Measurements from ENCODE around the gene OR10A2. TPM values are rescaled to one million over a fixed set of nuclear protein-coding genes. Genes with fewer than 3 reads are reported as not detected.
"Not testable (repeated sequence)": the region's sequence is repeated elsewhere in the genome, so short reads cannot be mapped to it uniquely, and the experiment has no call there.

OR10A2 gene
- total and polyA plus RNA-seq, 5 experiments from 2014 or later, result not detected

GRCh38 chr11:6892400-6892799, 29.5 kb downstream of the OR10A2 start, which contains the start of gene OR2D2:
TSS of gene OR2D2 (minus strand) at chr11:6892500. CDS start at chr11:6892500, 0 bp downstream.
- POLR2A ChIA-PET, result no interaction called here
- Mint-ChIP-seq H3K27ac (no peak within 1 kb of the TSS), H3K36me3 (no peaks in the 10 kb centered on the region), H3K4me1 (no peaks in the 10 kb centered on the region), H3K9me3 (peaks cover 0 to 10% (median 0%) of the 10 kb centered on the region in 9 donors), H3K27me3 (peaks cover 10 to 38% (median 18%) of the 10 kb centered on the region in 5 donors), H3K4me3 (no peak within 1 kb of the TSS)
- ATAC-seq (no peak), DNase-seq (no peak)

DNA sequence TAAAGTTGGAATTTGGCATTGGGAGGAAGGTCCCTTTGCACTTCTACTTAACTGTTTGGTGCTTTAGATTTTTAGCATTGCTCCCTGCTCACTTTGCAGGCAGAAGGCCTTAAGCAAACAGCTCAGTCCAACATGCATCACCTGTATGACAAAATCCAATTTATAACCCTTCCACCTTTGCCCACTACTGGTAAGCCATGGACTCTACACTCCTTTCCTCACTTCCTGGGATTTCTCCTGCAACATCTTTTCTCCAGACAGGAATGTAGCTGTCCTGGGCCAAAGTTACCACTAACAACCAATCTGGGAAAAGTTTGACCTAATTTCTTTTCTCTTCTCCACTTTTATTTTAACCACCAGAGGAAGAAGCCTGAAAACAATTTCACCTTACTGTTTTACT, 31.2 kb downstream of the OR10A2 start:
- DNase-seq (no peak), ATAC-seq (no peak)
- Mint-ChIP-seq H3K27me3 (peaks cover 10 to 55% (median 21%) of the 10 kb centered on the region in 5 donors), H3K4me3 (no peak overlapping the region), H3K27ac (no peak overlapping the region), H3K36me3 (no peaks in the 10 kb centered on the region), H3K4me1 (no peaks in the 10 kb centered on the region), H3K9me3 (peaks cover 0 to 5% (median 0%) of the 10 kb centered on the region in 9 donors)
- POLR2A ChIA-PET, result no interaction called here

DNA sequence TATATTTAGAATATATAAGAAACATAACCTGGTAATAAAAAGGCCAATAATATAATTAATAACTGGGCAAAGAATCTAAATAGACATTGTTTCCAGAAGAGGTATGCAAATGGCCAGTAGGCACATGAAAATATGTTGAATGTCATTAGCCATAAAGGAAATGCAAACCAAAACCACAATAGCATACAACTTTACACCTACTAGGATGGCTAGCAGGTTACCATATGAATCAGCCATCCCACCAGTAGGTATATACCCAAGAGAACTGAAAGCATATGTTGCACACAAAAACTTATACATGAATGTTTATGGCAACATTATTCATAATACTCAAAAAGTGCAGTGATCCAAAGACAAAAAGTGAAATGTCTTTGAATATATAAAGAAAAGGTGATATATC, 32.2 kb downstream of the OR10A2 start:
- peaks cover 10 to 64% (median 19%) of the 10 kb centered on the region in 5 donors for H3K27me3 Mint-ChIP-seq
- POLR2A ChIA-PET, result no interaction called here
- no peak for DNase-seq
- no peak overlapping the region for H3K4me3 Mint-ChIP-seq
- no peak for ATAC-seq
- H3K27ac Mint-ChIP-seq, result no peak overlapping the region
- H3K4me1 Mint-ChIP-seq, result no peaks in the 10 kb centered on the region
- no peaks in the 10 kb centered on the region for H3K9me3 Mint-ChIP-seq
- no peaks in the 10 kb centered on the region for H3K36me3 Mint-ChIP-seq

DNA sequence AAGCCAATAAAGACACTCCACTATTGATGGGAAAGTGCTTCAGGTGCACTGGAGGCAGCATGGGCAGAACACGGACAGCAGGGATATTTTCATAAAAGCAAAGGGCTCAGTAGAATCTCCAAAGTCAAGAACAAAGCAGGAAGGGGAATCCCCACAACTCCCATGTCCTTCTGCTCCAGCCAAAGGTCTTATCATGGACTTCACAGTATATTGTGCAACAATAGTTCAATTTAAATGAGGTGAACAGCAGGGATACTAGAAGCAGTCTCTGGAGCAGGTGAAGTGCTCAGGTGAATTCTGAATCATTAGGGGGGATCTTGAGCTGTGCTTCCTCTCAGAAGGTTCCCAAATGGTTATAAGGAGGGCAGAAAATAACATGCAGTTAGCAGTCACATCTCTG, 36.1 kb downstream of the OR10A2 start:
- H3K36me3 Mint-ChIP-seq, result no peaks in the 10 kb centered on the region
- H3K9me3 Mint-ChIP-seq, result no peaks in the 10 kb centered on the region
- H3K27me3 Mint-ChIP-seq, result peaks cover 9 to 53% (median 12%) of the 10 kb centered on the region in 5 donors
- H3K27ac Mint-ChIP-seq, result no peak overlapping the region
- POLR2A ChIA-PET, result no interaction called here
- ATAC-seq (no peak), DNase-seq (no peak)
- H3K4me3 Mint-ChIP-seq, result no peak overlapping the region
- H3K4me1 Mint-ChIP-seq, result no peaks in the 10 kb centered on the region

DNA sequence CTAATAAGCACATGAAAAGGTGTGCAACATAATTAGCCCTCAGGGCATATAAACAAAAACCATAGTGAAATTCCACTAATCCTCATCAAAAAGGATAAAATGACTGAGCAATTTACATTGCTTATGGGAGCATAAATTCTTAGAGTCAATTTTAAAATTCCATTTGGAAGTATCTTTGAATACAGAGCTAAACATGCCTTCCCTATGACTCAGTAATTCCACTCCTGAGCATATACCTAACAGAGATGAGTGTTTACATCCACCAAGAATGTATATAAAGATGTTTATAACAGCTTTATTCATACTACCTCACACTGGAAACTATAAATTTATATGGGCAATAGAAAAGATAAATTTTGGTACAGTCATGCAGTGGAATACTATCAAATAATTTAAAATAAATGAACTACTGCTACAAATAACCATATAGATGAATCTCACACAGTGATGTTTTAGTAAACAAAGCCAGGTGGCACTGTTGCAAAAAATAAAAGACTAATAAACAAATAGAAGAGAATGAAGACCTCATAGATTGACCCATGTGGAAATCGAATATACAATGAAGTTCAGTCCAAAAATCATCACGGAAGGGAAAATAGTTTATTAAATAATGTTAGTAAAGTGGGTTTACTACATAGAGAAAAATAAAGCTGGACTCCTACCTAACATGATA, 37.6 kb downstream of the OR10A2 start:
- POLR2A ChIA-PET, result no interaction called here
- no peak for ATAC-seq

GRCh38 chr11:6904804-6905203, 41.9 kb downstream of the OR10A2 start:
- H3K27ac Mint-ChIP-seq, POLR2A ChIA-PET, H3K36me3 Mint-ChIP-seq, ATAC-seq, H3K4me3 Mint-ChIP-seq, H3K9me3 Mint-ChIP-seq, DNase-seq, H3K4me1 Mint-ChIP-seq: not testable (repeated sequence)
- H3K27me3 Mint-ChIP-seq, result peaks cover 3 to 18% (median 7%) of the 10 kb centered on the region in 5 donors

More for the DNA sequence above, 37.6 kb downstream of the OR10A2 start:
- H3K36me3 Mint-ChIP-seq, result peaks cover 0 to 3% (median 0%) of the 10 kb centered on the region in 3 donors
- H3K27ac Mint-ChIP-seq, result no peak overlapping the region
- H3K27me3 Mint-ChIP-seq, result peaks cover 10 to 53% (median 13%) of the 10 kb centered on the region in 5 donors
- peaks cover 0 to 2% (median 0%) of the 10 kb centered on the region in 9 donors for H3K9me3 Mint-ChIP-seq
- H3K4me1 Mint-ChIP-seq, result no peaks in the 10 kb centered on the region
- H3K4me3 Mint-ChIP-seq, result no peak overlapping the region
- no peak for DNase-seq

- DNase-seq (no peak), ATAC-seq (no peak)
- Mint-ChIP-seq H3K27ac (no peak overlapping the region), H3K4me3 (no peak overlapping the region), H3K36me3 (no peaks in the 10 kb centered on the region), H3K27me3 (peaks cover 0 to 2% (median 0%) of the 10 kb centered on the region in 5 donors), H3K9me3 (peaks cover 0 to 3% (median 0%) of the 10 kb centered on the region in 9 donors), H3K4me1 (peaks cover 0 to 2% (median 0%) of the 10 kb centered on the region in 4 donors)
- POLR2A ChIA-PET, result no interaction called here
Observed at GRCh38 chr11:6911378-6911777, 48.5 kb downstream of the OR10A2 start.

GRCh38 chr11:6911948-6912347, 49.1 kb downstream of the OR10A2 start:
- Mint-ChIP-seq H3K4me3 (no peak overlapping the region), H3K9me3 (peaks cover 0 to 3% (median 0%) of the 10 kb centered on the region in 9 donors), H3K4me1 (peaks cover 0 to 2% (median 0%) of the 10 kb centered on the region in 4 donors), H3K27ac (no peak overlapping the region), H3K36me3 (no peaks in the 10 kb centered on the region), H3K27me3 (peaks cover 0 to 2% (median 0%) of the 10 kb centered on the region in 5 donors)
- ATAC-seq (no peak), DNase-seq (no peak)
- POLR2A ChIA-PET, result no interaction called here

- Mint-ChIP-seq H3K36me3 (no peaks in the 10 kb centered on the region), H3K4me3 (no peak overlapping the region), H3K27me3 (peaks cover 7 to 35% (median 24%) of the 10 kb centered on the region in 5 donors), H3K4me1 (no peaks in the 10 kb centered on the region), H3K9me3 (peaks cover 0 to 3% (median 0%) of the 10 kb centered on the region in 9 donors), H3K27ac (no peak overlapping the region)
- DNase-seq, result no peak
- POLR2A ChIA-PET, result no interaction called here
- no peak for ATAC-seq
Observed at GRCh38 chr11:6919698-6920097, 56.8 kb downstream of the OR10A2 start.

DNA sequence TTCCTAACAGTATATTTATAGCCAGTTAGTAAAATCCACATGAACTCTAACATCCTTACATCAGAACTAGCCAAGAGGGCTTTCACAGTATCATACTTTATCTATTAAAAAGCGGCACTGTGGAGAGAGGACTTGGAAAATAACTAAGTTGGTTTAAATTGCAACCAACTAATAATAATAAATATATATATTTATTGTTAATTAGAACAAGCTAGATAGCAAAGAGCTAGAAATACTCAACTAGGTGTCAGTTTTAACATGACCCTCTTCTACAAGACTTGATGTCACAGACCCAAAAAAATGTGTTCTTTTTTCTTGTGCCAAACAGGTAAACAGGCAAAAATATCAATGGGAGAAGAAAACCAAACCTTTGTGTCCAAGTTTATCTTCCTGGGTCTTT, 57.8 kb downstream of the OR10A2 start, which contains the start of gene OR2D3:
Gene OR2D3 (plus strand): TSS at position 301 of the 400 bp plus-strand sequence. CDS start 0 bp downstream, at position 301.
- peaks cover 0 to 3% (median 0%) of the 10 kb centered on the region in 9 donors for H3K9me3 Mint-ChIP-seq
- no peaks in the 10 kb centered on the region for H3K36me3 Mint-ChIP-seq
- H3K27ac Mint-ChIP-seq, result no peak within 1 kb of the TSS
- POLR2A ChIA-PET, result no interaction called here
- DNase-seq (no peak), ATAC-seq (no peak)
- no peak within 1 kb of the TSS for H3K4me3 Mint-ChIP-seq
- peaks cover 7 to 41% (median 27%) of the 10 kb centered on the region in 5 donors for H3K27me3 Mint-ChIP-seq
- H3K4me1 Mint-ChIP-seq, result peaks cover under 1 to 2% (median 2%) of the 10 kb centered on the region in 4 donors

Other genes with a start within 250 kb of the OR10A2 start
- gene TPP1, start 243.6 kb upstream of the OR10A2 start, total RNA-seq, result 100 to 1,000 TPM; 130 TPM
- gene TPP1, start 243.6 kb upstream of the OR10A2 start, polyA plus RNA-seq, result 100 to 1,000 TPM in 1 of 3 donors, 10 to 100 TPM in 2; 84.8 to 107 (median 85.1) TPM
- 10 to 100 TPM; 14.4 to 14.9 TPM for gene DCHS1, start 207.2 kb upstream of the OR10A2 start, total RNA-seq
- gene DCHS1, start 207.2 kb upstream of the OR10A2 start, polyA plus RNA-seq, result 1 to 10 TPM; 2.2 to 6.1 (median 2.9) TPM
- 10 to 100 TPM; 27.5 to 30.1 TPM for gene MRPL17, start 179.7 kb upstream of the OR10A2 start, total RNA-seq
- gene MRPL17, start 179.7 kb upstream of the OR10A2 start, polyA plus RNA-seq, result 10 to 100 TPM; 16.2 to 23.6 (median 16.5) TPM
- not detected for gene OR2AG2, start 91.1 kb upstream of the OR10A2 start, total RNA-seq
- gene OR2AG2, start 91.1 kb upstream of the OR10A2 start, polyA plus RNA-seq, result not detected
- gene OR2AG1, start 80.0 kb upstream of the OR10A2 start, total RNA-seq, result not detected
- not detected for gene OR2AG1, start 80.0 kb upstream of the OR10A2 start, polyA plus RNA-seq
- not detected for gene OR6A2, start 63.4 kb upstream of the OR10A2 start, total RNA-seq
- gene OR6A2, start 63.4 kb upstream of the OR10A2 start, polyA plus RNA-seq, result not detected
- gene OR10A5, start 17.4 kb upstream of the OR10A2 start, total RNA-seq, result not detected
- gene OR10A5, start 17.4 kb upstream of the OR10A2 start, polyA plus RNA-seq, result not detected
- not detected for gene OR10A4, start 13.6 kb downstream of the OR10A2 start, total RNA-seq
- gene OR10A4, start 13.6 kb downstream of the OR10A2 start, polyA plus RNA-seq, result not detected
- gene OR2D2, start 29.4 kb downstream of the OR10A2 start, total RNA-seq, result not detected
- gene OR2D2, start 29.4 kb downstream of the OR10A2 start, polyA plus RNA-seq, result not detected
- not detected for gene OR2D3, start 57.9 kb downstream of the OR10A2 start, total RNA-seq
- gene OR2D3, start 57.9 kb downstream of the OR10A2 start, polyA plus RNA-seq, result not detected
- under 1 TPM; 0.16 to 0.18 TPM for gene ZNF215, start 63.4 kb downstream of the OR10A2 start, total RNA-seq
- not detected for gene ZNF215, start 63.4 kb downstream of the OR10A2 start, polyA plus RNA-seq
- gene ZNF214, start 157.3 kb downstream of the OR10A2 start, total RNA-seq, result not detected
- not detected for gene ZNF214, start 157.3 kb downstream of the OR10A2 start, polyA plus RNA-seq
- not detected for gene NLRP14, start 157.4 kb downstream of the OR10A2 start, total RNA-seq
- gene NLRP14, start 157.4 kb downstream of the OR10A2 start, polyA plus RNA-seq, result not detected
- gene RBMXL2, start 225.9 kb downstream of the OR10A2 start, total RNA-seq, result not detected
- not detected for gene RBMXL2, start 225.9 kb downstream of the OR10A2 start, polyA plus RNA-seq